Activated naive CD4-positive, alpha-beta T cell treated with anti-CD3 and anti-CD28 coated beads, Interleukin-2, amount 10 ng/mL, durations not matched to agents 7 days and 5 days (primary cell): Measurements from ENCODE around the gene ANO9.
"Not testable (repeated sequence)": the region's sequence is repeated elsewhere in the genome, so short reads cannot be mapped to it uniquely, and the experiment has no call there.

ENCODE experiments used
- CTCF ChIA-PET: fragments of 350-600 bp; sonication (Branson Sonifier 250); formaldehyde crosslinking; loops from one replicate; lab custom pipeline; 2021; ENCODE audit warnings: antibody characterized with exemption; lab: Charles Lee
- DNase-seq: peaks from one replicate; pipeline ENCODE4 v3.0.0-alpha.2; 2020
- H3K27ac Mint-ChIP-seq: one replicate; pipeline ENCODE4 v1.8.0; 2021; ENCODE audit warnings: mild to moderate bottlenecking, moderate library complexity, mixed read lengths
- H3K27me3 Mint-ChIP-seq: one replicate; pipeline ENCODE4 v1.8.0; 2021; ENCODE audit warnings: mild to moderate bottlenecking, mixed read lengths
- H3K36me3 Mint-ChIP-seq: one replicate; pipeline ENCODE4 v1.8.0; 2021; ENCODE audit warnings: mixed read lengths
- H3K4me1 Mint-ChIP-seq: one replicate; pipeline ENCODE4 v1.8.0; 2021; ENCODE audit warnings: mixed read lengths
- H3K4me3 Mint-ChIP-seq: one replicate; pipeline ENCODE4 v1.8.0; 2021; ENCODE audit warnings: mild to moderate bottlenecking, moderate library complexity, mixed read lengths
- H3K9me3 Mint-ChIP-seq: one replicate; pipeline ENCODE4 v1.8.0; 2021; ENCODE audit warnings: mixed read lengths

The ANO9 gene

DNA sequence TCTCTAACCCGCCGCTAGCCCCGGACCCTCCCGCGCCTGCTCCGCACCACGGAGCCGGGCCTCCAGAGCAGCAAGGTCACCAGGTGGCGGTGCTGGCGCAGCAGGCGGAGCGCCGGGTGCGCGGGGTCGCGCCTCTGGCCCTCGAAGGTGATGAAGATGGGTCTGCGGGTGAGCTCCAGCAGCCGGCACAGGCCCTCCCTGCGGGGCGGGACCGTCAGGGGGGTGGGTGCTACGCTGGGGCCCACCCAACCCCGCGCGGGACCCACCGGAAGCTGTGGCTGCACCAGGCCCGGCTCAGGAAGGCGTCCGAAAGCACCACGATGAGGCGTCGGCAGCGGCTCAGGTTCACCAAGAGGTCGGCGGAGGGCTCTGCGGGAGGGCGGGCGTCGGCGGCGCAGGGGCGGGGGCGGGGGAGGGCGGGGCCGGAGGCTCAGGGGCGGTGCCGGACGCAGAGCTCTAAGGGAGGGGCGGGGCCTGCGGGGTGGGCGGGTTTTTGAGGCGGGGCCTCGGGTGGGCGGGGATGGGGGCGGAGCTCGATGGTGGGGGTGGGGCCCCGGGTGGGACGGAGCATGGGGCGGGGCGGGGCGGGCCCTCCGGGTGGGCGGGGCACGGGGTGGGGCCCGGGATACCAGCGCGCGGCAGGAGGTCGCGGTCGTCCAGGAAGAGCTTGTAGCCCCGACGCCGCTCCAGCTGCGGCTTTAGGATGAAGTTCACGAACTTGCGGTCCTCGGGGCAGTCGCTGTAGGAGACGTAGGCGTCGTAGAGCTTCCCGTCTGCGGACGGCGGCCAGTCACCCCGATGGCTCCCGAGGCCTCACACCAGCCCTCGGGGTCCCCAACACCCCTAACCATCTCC is 34.8 kb downstream of the ANO9 start:
- Mint-ChIP-seq H3K27ac (peak overlapping the region; percentile 73), H3K4me1 (peaks cover 12% of the 10 kb centered on the region), H3K27me3 (no peaks in the 10 kb centered on the region), H3K36me3 (peaks cover 5% of the 10 kb centered on the region), H3K4me3 (peak overlapping the region; percentile 15), H3K9me3 (no peaks in the 10 kb centered on the region)
- DNase-seq = peak; percentile 95
- CTCF ChIA-PET = interaction anchor here (0.9 to 3.0 kb wide), 8 partner anchors 8 to 117 kb away, joined by 3 to 18 read pairs (median 4); partner anchors contain the start of genes PTDSS2 and SIGIRR

DNA sequence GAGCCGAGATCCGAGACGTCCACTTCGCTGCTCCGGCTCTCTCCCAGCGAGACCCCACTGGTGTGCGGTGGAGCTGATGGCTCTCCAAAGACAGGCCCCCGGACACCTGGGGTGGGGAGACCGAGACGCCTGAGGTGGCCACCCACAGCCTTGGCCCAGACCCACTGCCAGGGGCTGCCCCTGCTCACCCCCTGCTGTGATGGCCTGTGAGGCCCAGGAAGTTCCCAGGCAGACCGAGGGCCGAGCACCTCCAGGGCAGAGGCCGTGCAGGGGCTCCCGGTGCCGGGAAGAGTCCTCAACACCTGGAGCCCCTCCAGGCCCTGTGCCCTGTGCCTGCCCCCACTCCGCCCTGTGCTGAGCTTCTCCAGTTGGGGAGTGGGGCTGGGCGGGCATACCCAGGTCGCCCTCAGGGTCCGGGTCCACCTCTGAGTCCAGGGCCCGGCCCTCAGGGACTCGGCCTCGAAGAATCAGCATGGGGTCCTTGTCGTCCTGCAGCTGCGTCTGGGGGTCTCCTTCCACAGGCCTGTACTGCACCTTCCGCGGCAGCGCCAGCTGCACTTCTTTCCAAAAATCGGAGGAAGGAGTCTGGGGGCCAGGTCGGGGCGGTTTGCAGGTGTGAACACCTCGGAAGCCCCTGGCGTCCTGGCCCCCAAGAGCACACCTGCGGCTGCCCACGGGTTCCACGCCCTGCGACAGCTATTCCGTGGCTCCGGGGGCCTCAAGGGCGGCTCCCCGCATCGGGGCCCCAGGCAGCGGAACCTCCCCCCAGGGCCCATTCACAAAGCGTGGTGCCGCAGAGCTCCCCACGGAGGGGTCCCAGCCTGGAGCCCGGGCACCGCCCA is 35.6 kb downstream of the ANO9 start:
- Mint-ChIP-seq H3K9me3 (no peaks in the 10 kb centered on the region), H3K27me3 (no peaks in the 10 kb centered on the region), H3K36me3 (peaks cover 5% of the 10 kb centered on the region), H3K27ac (peak overlapping the region; percentile 80), H3K4me3 (no peak overlapping the region), H3K4me1 (peaks cover 12% of the 10 kb centered on the region)
- DNase-seq = no peak
- CTCF ChIA-PET = interaction anchor here (0.9 to 3.0 kb wide), 8 partner anchors 9 to 118 kb away, joined by 3 to 18 read pairs (median 4); partner anchors contain the start of genes PTDSS2 and SIGIRR

DNA sequence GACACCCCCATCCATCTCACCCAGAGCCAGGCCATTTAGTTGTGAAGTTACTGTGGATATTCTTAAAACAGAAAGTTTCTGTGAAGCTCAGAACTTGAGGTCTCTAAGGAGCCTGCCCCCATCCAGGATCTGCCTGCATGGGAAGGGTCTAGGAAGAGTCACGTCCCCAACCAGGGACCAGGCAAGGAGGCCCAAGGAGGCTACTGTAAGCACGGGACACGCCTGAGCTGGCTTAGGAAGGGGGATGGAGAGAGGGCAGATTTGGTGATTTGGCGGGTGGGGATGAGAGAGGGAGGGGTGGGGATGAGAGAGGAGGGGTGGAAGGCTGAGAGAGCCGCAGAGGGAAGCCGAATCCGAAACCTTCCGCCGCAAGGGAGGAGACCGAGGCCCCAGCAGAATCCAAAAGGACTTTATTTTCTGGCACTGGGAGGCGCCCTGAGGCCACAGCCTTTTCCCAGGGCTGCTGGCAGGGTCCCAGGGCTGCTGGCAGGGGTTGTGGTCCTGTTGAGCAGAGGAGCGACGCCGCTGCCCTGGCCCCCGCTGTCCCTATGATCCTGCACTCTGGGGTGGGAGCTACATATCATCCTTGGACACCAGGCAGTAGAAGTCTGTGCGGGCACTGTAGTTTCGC is 36.4 kb downstream of the ANO9 start:
- H3K9me3 Mint-ChIP-seq = no peaks in the 10 kb centered on the region
- peaks cover 12% of the 10 kb centered on the region for H3K4me1 Mint-ChIP-seq
- DNase-seq = no peak
- peak overlapping the region; percentile 80 for H3K27ac Mint-ChIP-seq
- H3K36me3 Mint-ChIP-seq = peaks cover 5% of the 10 kb centered on the region
- CTCF ChIA-PET = interaction anchor here (1.5 to 3.0 kb wide), 6 partner anchors 8 to 114 kb away, joined by 3 to 18 read pairs (median 6); partner anchors contain the start of genes PTDSS2 and SIGIRR
- H3K27me3 Mint-ChIP-seq = no peaks in the 10 kb centered on the region
- H3K4me3 Mint-ChIP-seq = no peak overlapping the region

DNA sequence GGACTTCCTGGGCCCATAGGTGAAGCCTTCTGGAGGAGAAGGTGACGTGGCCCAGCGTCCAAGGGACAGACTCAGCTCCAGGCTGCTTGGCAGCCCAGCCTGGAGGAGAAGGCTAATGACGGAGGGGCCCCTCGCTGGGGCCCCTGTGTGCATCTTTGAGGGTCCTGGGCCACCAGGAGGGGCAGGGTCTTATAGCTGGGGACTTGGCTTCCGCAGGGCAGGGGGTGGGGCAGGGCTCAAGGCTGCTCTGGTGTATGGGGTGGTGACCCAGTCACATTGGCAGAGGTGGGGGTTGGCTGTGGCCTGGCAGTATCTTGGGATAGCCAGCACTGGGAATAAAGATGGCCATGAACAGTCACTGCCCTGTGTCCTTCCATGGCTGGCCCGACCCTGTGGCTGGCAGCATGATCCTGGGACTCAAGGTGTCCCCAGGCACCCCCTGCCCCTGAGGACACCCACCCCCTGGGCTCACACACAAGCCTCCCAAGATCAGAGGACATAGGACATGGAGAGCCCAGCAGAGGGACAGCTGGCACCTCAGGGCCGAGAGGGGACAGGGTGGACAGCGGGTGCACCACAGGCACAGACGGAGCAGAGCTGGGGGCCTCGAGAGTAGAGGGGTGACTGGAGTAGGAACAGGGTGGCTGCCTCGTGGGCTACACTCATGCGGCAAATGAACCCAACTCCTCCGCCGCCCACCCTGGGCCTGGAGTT is 37.1 kb downstream of the ANO9 start:
- Mint-ChIP-seq H3K27ac (no peak overlapping the region), H3K36me3 (peaks cover 5% of the 10 kb centered on the region), H3K27me3 (no peaks in the 10 kb centered on the region), H3K4me1 (peaks cover 10% of the 10 kb centered on the region), H3K4me3 (no peak overlapping the region), H3K9me3 (peaks cover 2% of the 10 kb centered on the region)
- DNase-seq = no peak
- CTCF ChIA-PET = interaction anchor here (1.5 to 2.1 kb wide), 4 partner anchors 8 to 114 kb away, joined by 3 to 8 read pairs (median 4); no protein-coding TSS in a partner anchor

DNA sequence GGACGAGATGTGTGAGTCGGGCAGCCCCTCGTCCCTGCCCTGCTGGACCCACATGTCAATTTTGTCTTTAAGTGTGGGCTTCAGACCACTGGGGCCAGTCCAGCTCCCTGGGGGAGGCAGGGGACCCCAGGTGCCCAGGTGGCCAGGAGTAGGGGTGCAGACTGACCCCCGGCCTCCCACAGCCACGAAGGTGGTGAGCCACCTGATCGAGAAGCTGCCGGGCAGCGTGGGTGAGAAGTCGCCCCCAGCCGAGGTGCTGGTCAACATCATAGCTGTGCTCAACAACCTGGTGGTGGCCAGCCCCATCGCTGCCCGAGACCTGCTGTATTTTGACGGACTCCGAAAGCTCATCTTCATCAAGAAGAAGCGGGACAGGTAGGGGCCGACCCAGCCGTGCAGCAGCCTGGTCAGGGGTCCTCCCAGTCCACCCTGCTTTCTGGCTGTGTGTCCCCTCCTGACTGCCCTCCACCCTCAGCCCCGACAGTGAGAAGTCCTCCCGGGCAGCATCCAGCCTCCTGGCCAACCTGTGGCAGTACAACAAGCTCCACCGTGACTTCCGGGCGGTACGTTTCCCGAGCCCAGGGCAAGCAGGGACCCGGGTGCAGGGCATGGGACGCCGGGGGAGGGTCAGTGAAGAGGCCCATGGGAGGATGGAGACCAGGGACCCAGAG is 37.9 kb downstream of the ANO9 start:
- Mint-ChIP-seq H3K27ac (no peak overlapping the region), H3K36me3 (peaks cover 5% of the 10 kb centered on the region), H3K4me3 (no peak overlapping the region), H3K27me3 (no peaks in the 10 kb centered on the region), H3K4me1 (peaks cover 10% of the 10 kb centered on the region), H3K9me3 (peaks cover 5% of the 10 kb centered on the region)
- DNase-seq = no peak
- CTCF ChIA-PET = interaction anchor here (1.8 to 2.1 kb wide), 2 partner anchors 11 to 45 kb away, joined by 5 to 8 read pairs; no protein-coding TSS in a partner anchor

DNA sequence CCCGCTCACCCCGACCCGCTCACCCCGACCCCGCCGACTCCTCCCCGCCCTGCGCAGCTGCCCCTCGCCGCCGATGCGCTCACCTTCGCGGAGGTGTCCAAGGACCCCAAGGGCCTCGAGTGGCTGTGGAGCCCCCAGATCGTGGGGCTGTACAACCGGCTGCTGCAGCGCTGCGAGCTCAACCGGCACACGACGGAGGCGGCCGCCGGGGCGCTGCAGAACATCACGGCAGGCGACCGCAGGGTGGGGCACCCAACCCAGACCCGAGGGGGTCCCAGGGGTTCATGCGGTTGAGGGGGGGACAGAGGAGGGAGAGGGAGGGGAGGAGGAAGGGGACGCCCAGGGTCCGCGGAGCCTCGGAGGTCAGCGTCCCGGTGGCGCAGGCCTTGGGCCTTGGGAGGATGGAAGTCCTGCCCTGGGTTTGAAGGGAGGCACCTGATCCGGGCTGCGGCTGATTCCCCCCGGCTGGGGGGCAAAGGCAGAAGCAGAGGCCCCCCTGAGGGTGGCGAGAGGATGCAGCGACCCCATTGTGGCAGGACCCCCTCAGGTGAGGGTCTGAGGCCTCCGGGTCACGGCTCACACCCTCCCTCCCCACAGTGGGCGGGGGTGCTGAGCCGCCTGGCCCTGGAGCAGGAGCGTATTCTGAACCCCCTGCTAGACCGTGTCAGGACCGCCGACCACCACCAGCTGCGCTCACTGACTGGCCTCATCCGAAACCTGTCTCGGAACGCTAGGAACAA is 38.6 kb downstream of the ANO9 start:
- Mint-ChIP-seq H3K4me3 (no peak overlapping the region), H3K4me1 (peaks cover 10% of the 10 kb centered on the region), H3K36me3 (peaks cover 6% of the 10 kb centered on the region), H3K27ac (no peak overlapping the region), H3K27me3 (no peaks in the 10 kb centered on the region), H3K9me3 (peaks cover 8% of the 10 kb centered on the region)
- no peak for DNase-seq
- CTCF ChIA-PET = no interaction called here

DNA sequence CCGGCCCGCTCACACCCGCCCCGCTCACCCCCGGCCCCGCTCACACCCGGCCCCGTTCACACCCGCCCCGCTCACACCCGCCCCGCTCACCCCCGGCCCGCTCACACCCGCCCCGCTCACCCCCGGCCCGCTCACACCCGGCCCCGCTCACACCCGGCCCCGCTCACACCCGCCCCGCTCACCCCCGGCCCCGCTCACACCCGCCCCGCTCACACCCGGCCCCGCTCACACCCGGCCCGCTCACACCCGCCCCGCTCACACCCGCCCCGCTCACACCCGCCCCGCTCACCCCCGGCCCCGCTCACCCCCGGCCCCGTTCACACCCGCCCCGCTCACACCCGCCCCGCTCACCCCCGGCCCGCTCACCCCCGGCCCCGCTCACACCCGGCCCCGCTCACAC is 40.6 kb downstream of the ANO9 start:
- H3K27ac Mint-ChIP-seq, DNase-seq, CTCF ChIA-PET, H3K27me3 Mint-ChIP-seq, H3K4me3 Mint-ChIP-seq, H3K9me3 Mint-ChIP-seq, H3K36me3 Mint-ChIP-seq, H3K4me1 Mint-ChIP-seq: not testable (repeated sequence)

DNA sequence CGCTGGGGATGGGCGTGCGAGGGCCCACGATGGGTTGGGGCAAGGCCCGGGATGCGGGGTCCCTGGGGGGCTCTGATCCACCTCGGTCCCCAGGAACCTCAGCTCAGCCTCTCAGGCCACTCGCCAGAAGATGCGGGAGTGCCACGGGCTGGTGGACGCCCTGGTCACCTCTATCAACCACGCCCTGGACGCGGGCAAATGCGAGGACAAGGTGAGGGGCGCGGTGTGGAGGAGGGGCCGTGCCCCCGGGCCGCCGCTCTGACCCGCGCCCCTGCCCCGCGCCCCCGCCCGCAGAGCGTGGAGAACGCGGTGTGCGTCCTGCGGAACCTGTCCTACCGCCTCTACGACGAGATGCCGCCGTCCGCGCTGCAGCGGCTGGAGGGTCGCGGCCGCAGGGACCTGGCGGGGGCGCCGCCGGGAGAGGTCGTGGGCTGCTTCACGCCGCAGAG is 41.5 kb downstream of the ANO9 start:
- CTCF ChIA-PET = no interaction called here

DNA sequence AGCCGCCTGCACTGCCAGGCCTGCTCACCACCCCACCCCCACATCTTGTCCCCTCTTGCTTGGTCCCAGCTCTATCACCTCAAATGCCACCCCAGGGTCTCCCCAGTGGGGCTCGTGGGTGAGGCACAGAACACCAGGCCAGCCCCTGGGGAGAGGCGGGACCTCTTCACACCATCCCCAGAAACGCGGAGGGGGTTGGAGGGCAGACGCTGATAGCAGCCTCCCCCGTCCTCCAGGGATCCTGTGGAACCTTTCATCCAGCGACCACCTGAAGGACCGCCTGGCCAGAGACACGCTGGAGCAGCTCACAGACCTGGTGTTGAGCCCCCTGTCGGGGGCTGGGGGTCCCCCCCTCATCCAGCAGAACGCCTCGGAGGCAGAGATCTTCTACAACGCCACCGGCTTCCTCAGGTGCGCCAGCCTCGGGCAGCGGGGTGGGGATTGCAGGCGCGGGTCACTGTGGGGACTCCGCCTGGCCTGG is 42.0 kb downstream of the ANO9 start:
- Mint-ChIP-seq H3K27me3 (peaks cover 6% of the 10 kb centered on the region), H3K4me1 (no peaks in the 10 kb centered on the region), H3K4me3 (no peak overlapping the region), H3K27ac (peak overlapping the region; percentile 28), H3K9me3 (peaks cover 8% of the 10 kb centered on the region), H3K36me3 (peaks cover 1% of the 10 kb centered on the region)
- CTCF ChIA-PET = no interaction called here
- no peak for DNase-seq

More for the DNA sequence above, 41.5 kb downstream of the ANO9 start:
- Mint-ChIP-seq H3K4me3 (no peak overlapping the region), H3K27me3 (peaks cover 6% of the 10 kb centered on the region), H3K27ac (no peak overlapping the region), H3K4me1 (peaks cover under 1% of the 10 kb centered on the region), H3K9me3 (peaks cover 8% of the 10 kb centered on the region), H3K36me3 (peaks cover 2% of the 10 kb centered on the region)
- DNase-seq = no peak

DNA sequence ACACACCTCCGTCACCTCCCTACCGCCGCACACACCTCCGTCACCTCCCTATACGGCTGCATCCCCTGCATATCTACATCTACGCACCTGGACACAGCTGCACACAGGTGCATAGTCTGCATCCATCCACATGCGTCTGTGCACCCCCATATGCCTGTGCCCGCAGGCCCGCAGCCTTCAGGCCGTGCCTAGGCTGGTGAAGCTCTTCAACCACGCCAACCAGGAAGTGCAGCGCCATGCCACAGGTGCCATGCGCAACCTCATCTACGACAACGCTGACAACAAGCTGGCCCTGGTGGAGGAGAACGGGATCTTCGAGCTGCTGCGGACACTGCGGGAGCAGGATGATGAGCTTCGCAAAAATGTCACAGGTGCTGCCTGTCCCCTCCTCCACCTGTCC is 43.0 kb downstream of the ANO9 start:
- DNase-seq = no peak
- peak overlapping the region; percentile 77 for H3K27ac Mint-ChIP-seq
- CTCF ChIA-PET = no interaction called here
- no peak overlapping the region for H3K4me3 Mint-ChIP-seq
- no peaks in the 10 kb centered on the region for H3K4me1 Mint-ChIP-seq
- peaks cover 1% of the 10 kb centered on the region for H3K36me3 Mint-ChIP-seq
- H3K27me3 Mint-ChIP-seq = peaks cover 6% of the 10 kb centered on the region
- peaks cover 8% of the 10 kb centered on the region for H3K9me3 Mint-ChIP-seq

DNA sequence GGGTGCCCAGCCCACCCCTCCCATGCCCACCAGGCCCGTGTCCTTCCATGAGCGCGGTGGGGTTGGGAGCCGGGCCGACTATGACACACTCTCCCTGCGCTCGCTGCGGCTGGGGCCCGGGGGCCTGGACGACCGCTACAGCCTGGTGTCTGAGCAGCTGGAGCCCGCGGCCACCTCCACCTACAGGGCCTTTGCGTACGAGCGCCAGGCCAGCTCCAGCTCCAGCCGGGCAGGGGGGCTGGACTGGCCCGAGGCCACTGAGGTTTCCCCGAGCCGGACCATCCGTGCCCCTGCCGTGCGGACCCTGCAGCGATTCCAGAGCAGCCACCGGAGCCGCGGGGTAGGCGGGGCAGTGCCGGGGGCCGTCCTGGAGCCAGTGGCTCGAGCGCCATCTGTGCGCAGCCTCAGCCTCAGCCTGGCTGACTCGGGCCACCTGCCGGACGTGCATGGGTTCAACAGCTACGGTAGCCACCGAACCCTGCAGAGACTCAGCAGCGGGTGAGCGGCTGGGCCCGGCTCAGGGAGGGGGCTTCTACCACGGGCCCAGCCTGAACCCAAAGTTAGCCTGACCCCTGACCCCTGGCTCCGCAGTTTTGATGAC is 44.8 kb downstream of the ANO9 start:
- H3K4me1 Mint-ChIP-seq = no peaks in the 10 kb centered on the region
- CTCF ChIA-PET = interaction anchor here (0.7 to 1.8 kb wide), 11 partner anchors 8 to 146 kb away, joined by 3 to 12 read pairs (median 3); partner anchors contain the start of gene PTDSS2

DNA sequence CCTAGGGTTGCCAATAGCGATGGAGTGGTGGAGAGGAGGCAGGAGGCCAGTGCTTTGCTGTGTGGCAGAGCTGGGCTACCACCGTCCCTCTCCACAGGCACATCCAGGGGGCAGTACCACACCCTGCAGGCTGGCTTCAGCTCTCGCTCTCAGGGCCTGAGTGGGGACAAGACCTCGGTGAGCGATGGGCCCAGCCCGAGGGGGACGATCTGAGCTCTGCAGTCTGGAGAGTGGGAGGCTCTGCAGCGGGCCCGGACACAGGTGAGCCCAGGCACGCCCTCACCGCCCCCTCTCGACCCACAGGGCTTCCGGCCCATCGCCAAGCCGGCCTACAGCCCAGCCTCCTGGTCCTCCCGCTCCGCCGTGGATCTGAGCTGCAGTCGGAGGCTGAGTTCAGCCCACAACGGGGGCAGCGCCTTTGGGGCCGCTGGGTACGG is 45.3 kb downstream of the ANO9 start:
- no peak overlapping the region for H3K27ac Mint-ChIP-seq
- H3K27me3 Mint-ChIP-seq = peaks cover 6% of the 10 kb centered on the region
- peak; percentile 46 for DNase-seq
- H3K4me1 Mint-ChIP-seq = no peaks in the 10 kb centered on the region
- no peak overlapping the region for H3K4me3 Mint-ChIP-seq
- CTCF ChIA-PET = interaction anchor here (1.0 to 1.8 kb wide), 9 partner anchors 9 to 146 kb away, joined by 3 to 12 read pairs (median 4); partner anchors contain the start of gene PTDSS2
- H3K36me3 Mint-ChIP-seq = peaks cover 1% of the 10 kb centered on the region
- peaks cover 8% of the 10 kb centered on the region for H3K9me3 Mint-ChIP-seq

More for the DNA sequence above, 44.8 kb downstream of the ANO9 start:
- no peak overlapping the region for H3K4me3 Mint-ChIP-seq
- no peak overlapping the region for H3K27ac Mint-ChIP-seq
- H3K27me3 Mint-ChIP-seq = peaks cover 6% of the 10 kb centered on the region
- peak; percentile 67 for DNase-seq
- H3K36me3 Mint-ChIP-seq = peaks cover 1% of the 10 kb centered on the region
- H3K9me3 Mint-ChIP-seq = peaks cover 8% of the 10 kb centered on the region
